ENCODE results near the gene ZNF808.
"Not testable (repeated sequence)": the region's sequence is repeated elsewhere in the genome, so short reads cannot be mapped to it uniquely, and the experiment has no call there.

ZNF808 gene

GRCh38 chr19:52536448-52536800 is 9.0 kb downstream of the ZNF808 start:
- peak in 5 of 6 experiments; percentile 2 to 52 (median 40) for DNase-seq

GRCh38 chr19:52538815-52539214 is 11.3 kb downstream of the ZNF808 start:
- not testable (repeated sequence) for DNase-seq

GRCh38 chr19:52541176-52541575 is 13.7 kb downstream of the ZNF808 start:
- DNase-seq = not testable (repeated sequence)

- DNase-seq = no peak
Observed at GRCh38 chr19:52541608-52542007, 14.1 kb downstream of the ZNF808 start.

GRCh38 chr19:52542541-52542940 is 15.1 kb downstream of the ZNF808 start:
- DNase-seq = not testable (repeated sequence)

- DNase-seq = no peak
Observed at GRCh38 chr19:52542984-52543664, 15.7 kb downstream of the ZNF808 start.

- DNase-seq = no peak
Observed at GRCh38 chr19:52554216-52554971, 26.9 kb downstream of the ZNF808 start.

- no peak for DNase-seq
Observed at GRCh38 chr19:52557231-52557995, 29.9 kb downstream of the ZNF808 start.

- not testable (repeated sequence) for DNase-seq
Observed at GRCh38 chr19:52558732-52559445, 31.4 kb downstream of the ZNF808 start.

GRCh38 chr19:52561611-52562010 is 34.1 kb downstream of the ZNF808 start:
- DNase-seq = not testable (repeated sequence)

- no peak for DNase-seq
Observed at GRCh38 chr19:52566121-52566520, 38.7 kb downstream of the ZNF808 start.

- DNase-seq = no peak
Observed at GRCh38 chr19:52566588-52566987, 39.1 kb downstream of the ZNF808 start.

GRCh38 chr19:52567921-52568320 is 40.5 kb downstream of the ZNF808 start:
- no peak for DNase-seq

GRCh38 chr19:52569638-52569999 is 42.2 kb downstream of the ZNF808 start:
- DNase-seq = not testable (repeated sequence)

GRCh38 chr19:52570000-52570861 is 42.8 kb downstream of the ZNF808 start, which contains the start of gene ZNF701:
Gene ZNF701, plus strand, starts transcription at chr19:52570287. Its CDS starts 3,861 bp downstream, at chr19:52574148.
- peak; percentile 91 to 97 (median 94) for DNase-seq

- no peak for DNase-seq
Observed at GRCh38 chr19:52584736-52585440, 57.4 kb downstream of the ZNF808 start.

- no peak for DNase-seq
Observed at GRCh38 chr19:52585604-52586003, 58.1 kb downstream of the ZNF808 start.

GRCh38 chr19:52590728-52591127 is 63.3 kb downstream of the ZNF808 start:
- DNase-seq = no peak

- DNase-seq = no peak
Observed at GRCh38 chr19:52592301-52592700, 64.8 kb downstream of the ZNF808 start.

- DNase-seq = not testable (repeated sequence)
Observed at GRCh38 chr19:52593441-52593840, 66.0 kb downstream of the ZNF808 start.

GRCh38 chr19:52599241-52599640 is 71.8 kb downstream of the ZNF808 start:
- DNase-seq = no peak
